ENCODE data around the gene OASL.

DNA sequence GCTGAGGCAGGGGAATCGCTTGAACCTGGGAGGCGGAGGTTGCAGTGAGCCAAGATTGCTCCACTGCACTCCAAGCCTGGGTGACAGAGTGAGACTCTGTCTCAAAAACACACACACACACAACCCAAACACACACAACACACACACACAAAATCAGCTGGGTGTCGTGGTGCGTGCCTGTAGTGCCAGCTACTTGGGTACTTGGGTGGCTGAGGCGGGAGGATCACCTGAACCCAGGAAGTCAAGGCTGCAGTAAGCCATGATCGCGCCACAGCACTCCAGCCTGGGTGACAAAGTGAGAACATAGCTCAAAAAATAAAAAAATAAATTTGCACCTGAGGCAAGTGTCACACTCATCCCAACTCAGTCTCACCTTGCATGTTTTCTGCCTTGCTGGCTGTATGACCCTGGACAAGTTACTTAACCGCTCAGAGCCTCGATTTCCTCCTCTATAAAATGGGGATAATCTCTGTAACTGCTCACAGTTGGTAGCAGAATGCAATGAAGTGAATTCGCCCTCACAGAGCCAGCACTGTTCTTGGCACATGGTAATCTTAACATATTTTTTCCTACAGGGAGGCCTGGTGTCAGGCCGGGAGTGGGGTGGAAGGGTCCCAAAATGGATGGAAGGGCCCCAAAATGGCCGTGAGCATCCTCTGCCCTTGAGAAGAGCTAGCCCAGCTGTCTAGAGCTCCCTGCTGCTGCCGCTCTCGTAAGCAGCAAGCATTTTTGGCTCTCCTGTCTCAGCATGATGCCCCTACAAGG is 61.3 kb downstream of the OASL start:
- TF ChIP-seq, protein P1, sequence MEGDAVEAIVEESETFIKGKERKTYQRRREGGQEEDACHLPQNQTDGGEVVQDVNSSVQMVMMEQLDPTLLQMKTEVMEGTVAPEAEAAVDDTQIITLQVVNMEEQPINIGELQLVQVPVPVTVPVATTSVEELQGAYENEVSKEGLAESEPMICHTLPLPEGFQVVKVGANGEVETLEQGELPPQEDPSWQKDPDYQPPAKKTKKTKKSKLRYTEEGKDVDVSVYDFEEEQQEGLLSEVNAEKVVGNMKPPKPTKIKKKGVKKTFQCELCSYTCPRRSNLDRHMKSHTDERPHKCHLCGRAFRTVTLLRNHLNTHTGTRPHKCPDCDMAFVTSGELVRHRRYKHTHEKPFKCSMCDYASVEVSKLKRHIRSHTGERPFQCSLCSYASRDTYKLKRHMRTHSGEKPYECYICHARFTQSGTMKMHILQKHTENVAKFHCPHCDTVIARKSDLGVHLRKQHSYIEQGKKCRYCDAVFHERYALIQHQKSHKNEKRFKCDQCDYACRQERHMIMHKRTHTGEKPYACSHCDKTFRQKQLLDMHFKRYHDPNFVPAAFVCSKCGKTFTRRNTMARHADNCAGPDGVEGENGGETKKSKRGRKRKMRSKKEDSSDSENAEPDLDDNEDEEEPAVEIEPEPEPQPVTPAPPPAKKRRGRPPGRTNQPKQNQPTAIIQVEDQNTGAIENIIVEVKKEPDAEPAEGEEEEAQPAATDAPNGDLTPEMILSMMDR (IDR thresholded peaks at IDR 0.05 in 4 of 5, conservative IDR thresholded peaks at IDR 0.05 in 1 of 5) = no peak
- TF ChIP-seq POLR2A (IDR thresholded peaks at IDR 0.05) = no peak
